Measurements from ENCODE around the gene MYL6.
"Not testable (repeated sequence)": the region's sequence is repeated elsewhere in the genome, so short reads cannot be mapped to it uniquely, and the experiment has no call there.

Gene MYL6
- 282 to 341 reads per million in 2 donors for total RNA-seq

- peak; percentile 20 for DNase-seq
These were observed at the start of gene MYL6 for GRCh38 chr12:56158029-56158925. TSS of gene MYL6 (plus strand) at chr12:56158359. CDS start at chr12:56158402, 43 bp downstream.

- DNase-seq: no peak
These were observed 47.6 kb upstream of the MYL6 start for GRCh38 chr12:56110571-56110970.

GRCh38 chr12:56114084-56114483, 44.1 kb upstream of the MYL6 start:
- DNase-seq: no peak

GRCh38 chr12:56115329-56115728, 42.8 kb upstream of the MYL6 start:
- DNase-seq: no peak

GRCh38 chr12:56116267-56117081, 41.7 kb upstream of the MYL6 start, which contains the start of gene RPL41:
TSS of gene RPL41 (plus strand) at chr12:56116633.
- DNase-seq: peak; percentile 65

- not testable (repeated sequence) for DNase-seq
These were observed 41.0 kb upstream of the MYL6 start for GRCh38 chr12:56117082-56117706.

GRCh38 chr12:56117778-56118687, 40.1 kb upstream of the MYL6 start, which contains the start of gene ZC3H10:
TSS of gene ZC3H10 (plus strand) at chr12:56118266. CDS start at chr12:56120563, 2,297 bp downstream.
- DNase-seq: peak; percentile 86

- DNase-seq: no peak
These were observed 39.3 kb upstream of the MYL6 start for GRCh38 chr12:56118688-56119357.

- DNase-seq: no peak
These were observed 38.8 kb upstream of the MYL6 start for GRCh38 chr12:56119361-56119796.

GRCh38 chr12:56120158-56120846, 37.9 kb upstream of the MYL6 start:
- DNase-seq: no peak

- DNase-seq: no peak
These were observed 36.8 kb upstream of the MYL6 start for GRCh38 chr12:56121204-56121870.

- no peak for DNase-seq
These were observed 35.5 kb upstream of the MYL6 start for GRCh38 chr12:56122637-56123036.

GRCh38 chr12:56124133-56124532, 34.0 kb upstream of the MYL6 start:
- DNase-seq: no peak

- no peak for DNase-seq
These were observed 31.4 kb upstream of the MYL6 start for GRCh38 chr12:56126732-56127239.

GRCh38 chr12:56127485-56127887, 30.7 kb upstream of the MYL6 start:
- no peak for DNase-seq

GRCh38 chr12:56127888-56128669, 30.1 kb upstream of the MYL6 start, which contains the start of gene ESYT1:
TSS of gene ESYT1 (plus strand) at chr12:56128267. CDS start at chr12:56128320, 53 bp downstream.
- peak; percentile 47 for DNase-seq

GRCh38 chr12:56128670-56129205, 29.4 kb upstream of the MYL6 start:
- no peak for DNase-seq

- DNase-seq: peak; percentile 67
These were observed 28.8 kb upstream of the MYL6 start for GRCh38 chr12:56129206-56129941.
